CD4-positive, alpha-beta T cell treated with Interleukin-2 at 100 ng/mL for 4 hours (primary cell): ENCODE measurements around the gene RNF17.

Experiments used
- DNase-seq: peaks from one replicate; pipeline ENCODE4 v3.0.0-alpha.2; 2020; ENCODE audit warnings: low spot score

The RNF17 gene

DNA sequence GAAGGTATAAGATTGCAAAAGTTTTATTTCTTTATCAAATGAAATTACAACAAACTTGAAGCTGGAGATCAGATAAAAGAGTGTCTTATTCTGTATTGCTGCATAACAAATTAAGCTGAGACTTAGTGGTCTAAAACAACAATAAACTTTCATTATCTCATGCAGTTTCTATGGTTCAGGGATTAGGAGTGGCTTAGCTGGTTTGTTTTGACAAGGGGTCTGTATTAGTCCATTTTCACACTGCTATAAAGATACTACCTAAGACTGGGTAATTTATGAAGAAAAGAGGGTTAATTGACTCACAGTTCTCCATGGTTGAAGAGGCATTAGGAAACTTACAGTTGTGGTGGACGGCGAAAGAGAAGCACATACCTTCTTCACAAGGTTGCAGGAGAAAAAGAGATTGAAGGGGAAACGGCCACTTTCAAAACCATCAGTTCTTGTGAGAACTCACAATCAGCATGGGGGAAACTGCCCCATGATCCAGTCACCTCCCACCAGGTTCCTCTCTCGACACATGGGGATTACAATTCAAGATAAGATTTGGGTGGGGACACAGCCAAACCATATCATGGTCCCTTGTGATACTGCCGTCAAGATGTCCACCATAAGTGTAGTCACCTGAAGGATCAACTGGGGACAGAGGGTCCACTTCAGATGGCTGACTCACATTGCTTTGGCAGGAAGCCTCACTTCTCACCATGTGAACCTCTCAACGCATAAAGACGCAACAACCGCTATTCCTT is 97.8 kb downstream of the RNF17 start:
- DNase-seq: no peak

DNA sequence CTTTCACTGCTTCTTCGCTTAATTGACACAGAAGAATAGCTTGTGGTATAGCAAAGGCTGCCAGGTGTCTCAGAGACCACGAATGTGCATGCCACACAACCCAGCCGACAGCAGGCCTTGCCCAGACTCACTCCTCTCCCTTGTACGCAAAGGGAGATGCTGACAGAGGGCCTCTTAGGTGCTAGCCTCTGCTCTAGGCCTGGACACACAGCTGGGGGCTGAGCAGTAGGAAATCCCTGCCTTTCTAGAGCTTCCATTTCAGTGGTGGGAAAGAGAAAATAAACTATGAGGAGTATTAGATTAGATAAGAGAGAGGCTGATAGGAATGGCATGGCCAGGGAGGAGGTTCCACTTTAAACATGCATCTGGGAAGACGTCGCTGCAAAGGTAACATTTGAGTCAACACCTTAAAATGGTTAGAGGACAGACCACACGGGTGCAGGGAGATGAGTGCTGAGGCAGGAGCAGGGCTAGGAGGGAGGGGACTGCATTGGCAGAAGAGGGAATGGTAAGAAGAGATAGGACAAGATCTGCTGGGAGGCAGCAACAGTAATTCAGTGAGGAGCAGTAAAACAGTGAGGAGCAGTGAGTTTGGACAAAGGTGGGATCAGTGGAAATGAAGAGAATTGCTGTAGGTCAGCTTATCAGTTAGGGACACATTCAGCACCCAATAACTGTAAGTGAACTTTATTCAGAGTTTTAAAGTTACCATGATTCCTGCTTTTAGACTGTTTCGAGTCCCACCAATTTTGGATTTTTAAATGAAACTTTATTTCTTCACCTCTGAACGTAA is 100.0 kb downstream of the RNF17 start:
- DNase-seq: no peak

DNA sequence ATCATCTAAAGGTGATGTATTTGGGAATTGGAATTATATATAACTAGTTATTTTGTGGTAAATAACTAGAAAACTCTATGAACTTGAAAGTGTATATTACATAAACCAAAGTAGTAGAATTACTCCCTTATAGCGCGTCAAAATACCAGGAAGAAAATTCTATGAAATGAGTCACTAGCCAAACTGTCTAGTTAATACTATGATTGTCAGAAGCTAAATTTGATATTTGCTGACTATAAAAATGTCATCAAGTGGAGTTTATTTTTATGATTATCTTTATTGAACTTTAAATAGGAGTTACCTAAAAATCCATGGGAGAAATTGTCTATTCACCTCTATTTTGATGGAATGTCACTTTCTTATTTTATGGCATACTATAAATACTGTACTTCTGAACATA is 100.6 kb downstream of the RNF17 start:
- no peak for DNase-seq

DNA sequence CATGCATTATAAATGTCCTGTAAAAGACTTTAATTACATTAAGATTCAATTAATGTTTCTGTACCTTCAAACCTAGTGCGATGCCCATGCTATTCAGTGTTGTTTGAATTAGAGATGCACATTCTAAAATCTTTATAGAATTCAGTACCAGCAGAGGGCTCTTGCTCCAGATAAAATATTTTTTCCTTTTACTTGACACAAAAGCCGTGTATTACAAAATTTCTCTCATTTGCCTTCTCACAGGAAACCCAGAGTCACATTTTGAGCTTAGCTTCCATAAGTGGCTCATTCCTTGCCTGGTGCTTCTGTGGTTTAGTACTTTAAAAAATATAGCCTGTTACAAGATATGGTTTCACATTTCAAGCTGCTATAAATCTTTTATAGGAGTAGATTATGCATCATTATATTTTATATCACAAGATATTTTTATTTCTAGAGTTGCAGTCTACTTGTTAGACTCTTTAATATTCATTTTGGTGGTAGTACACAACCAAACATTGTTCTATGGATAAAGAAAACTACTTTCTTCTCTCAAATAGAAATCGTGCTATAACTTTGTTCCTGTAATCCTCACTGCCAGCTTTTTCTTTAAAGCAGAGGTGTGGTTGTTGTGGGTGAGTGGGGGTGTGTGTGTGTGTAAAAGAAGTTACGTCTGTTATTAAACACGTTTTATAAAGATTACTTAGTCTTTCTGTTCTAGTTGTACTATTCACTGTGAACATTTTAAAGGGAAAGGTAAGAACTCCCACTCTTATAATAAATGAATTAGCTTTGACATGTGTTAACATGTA is 101.4 kb downstream of the RNF17 start:
- DNase-seq: no peak

DNA sequence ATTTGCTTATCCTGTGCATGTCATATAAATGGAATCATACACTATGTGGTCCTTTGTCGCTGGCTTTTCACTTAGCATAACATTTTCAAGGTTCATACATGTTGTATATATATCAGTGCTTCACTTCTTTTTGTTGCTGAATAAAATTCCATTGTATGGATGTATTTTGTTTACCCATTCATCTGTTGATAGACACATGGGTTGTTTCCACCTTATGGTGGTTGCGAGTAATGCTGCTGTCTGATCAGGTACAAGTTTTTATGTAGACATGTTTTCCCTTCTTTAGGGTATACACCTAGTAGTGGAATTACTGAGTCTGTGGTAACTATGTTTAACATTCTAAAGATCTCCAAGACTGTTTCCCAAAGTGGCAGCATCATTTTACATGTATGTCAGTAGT is 102.5 kb downstream of the RNF17 start:
- DNase-seq: no peak

DNA sequence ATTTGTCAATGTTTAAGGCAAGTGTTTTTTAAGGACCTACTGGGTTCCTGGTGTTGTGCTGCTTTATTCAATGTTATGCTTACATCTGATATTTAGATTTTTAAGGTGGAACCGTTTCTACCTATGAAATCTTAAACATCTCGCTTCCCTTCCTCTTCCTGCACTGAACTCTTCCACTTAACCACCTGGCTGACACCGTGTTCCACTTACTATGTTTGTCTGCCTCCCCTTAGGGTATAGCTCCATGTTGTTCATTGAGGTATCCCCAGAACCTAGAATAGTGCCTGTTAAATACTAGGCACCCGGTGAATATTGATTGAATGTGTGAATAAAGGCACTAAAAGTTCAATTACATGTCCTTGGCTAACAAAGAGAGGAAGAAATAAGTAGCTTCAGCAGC is 104.9 kb downstream of the RNF17 start:
- DNase-seq: no peak

DNA sequence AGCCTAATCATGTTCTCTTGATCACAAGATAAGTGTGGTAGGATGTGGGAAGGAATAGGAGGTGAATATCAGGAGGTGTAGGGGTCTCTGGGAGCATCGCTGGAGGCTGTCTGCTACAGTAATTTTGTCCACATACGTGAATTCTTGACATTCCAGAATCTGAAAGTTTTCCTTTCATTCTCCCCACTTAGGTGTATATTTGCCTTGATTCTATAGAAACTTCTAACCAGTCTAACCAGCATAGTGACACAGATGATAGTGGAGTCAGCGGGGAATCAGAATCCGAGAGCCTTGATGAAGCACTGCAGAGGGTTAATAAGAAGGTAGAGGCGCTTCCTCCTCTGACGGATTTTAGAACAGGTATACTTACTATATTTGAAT is 106.4 kb downstream of the RNF17 start:
- DNase-seq: no peak

DNA sequence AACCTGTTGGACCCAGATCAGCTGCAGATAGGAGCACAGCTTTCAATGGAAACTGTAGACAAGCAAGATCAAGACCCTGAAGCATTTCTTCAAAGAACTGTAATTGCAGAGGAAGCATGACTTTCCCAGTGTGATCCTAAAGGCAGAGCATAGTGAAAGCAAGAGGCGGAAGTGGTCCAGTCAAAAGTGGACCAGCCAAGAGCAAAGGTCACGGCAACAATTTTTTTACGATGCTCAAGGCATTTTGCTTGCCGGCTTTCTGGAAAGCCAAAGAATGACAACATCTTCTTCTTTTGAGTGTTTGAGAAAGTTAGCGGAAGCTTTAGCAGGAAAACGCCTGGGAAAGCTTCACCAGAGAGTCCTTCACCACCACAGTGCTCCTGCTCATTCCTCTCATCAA is 111.6 kb downstream of the RNF17 start:
- DNase-seq: no peak

DNA sequence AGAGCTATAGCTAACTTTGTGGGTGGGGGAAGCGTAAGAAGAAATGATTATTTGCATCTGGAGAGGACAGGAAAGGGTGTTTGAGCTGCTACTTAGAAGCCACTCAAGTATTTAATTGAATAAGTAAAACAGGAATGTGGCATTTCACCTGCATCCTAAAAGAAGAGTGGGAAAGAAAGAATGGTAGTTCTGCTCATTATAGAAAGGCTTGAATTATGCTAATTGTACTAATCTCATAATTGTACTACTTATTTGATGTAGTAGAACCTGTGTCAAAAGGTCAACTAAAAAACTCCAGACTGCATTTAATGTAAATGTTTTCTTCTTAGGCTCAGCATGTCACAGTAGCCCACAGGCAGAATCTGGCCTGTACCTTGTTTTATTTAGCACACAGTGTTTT is 113.6 kb downstream of the RNF17 start:
- DNase-seq: no peak

DNA sequence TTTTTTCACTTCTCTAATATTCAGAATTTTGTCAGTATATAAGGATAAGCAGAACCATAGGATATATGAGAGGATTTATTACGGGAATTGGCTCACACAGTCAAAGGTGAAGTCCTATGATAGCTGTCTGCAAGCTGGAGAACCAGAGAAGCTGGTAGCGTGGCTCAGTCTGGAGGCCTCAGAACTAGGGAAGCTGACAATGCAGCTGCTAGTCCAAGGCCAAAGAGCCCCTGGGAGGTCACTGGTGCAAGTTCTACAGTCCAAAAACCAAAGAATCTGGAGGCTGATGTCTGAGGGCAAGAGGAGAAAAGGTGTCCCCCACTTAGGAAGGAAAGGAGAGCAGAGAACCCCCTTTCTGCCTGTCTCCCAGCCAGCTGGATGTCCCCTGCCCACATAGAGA is 114.4 kb downstream of the RNF17 start:
- no peak for DNase-seq

DNA sequence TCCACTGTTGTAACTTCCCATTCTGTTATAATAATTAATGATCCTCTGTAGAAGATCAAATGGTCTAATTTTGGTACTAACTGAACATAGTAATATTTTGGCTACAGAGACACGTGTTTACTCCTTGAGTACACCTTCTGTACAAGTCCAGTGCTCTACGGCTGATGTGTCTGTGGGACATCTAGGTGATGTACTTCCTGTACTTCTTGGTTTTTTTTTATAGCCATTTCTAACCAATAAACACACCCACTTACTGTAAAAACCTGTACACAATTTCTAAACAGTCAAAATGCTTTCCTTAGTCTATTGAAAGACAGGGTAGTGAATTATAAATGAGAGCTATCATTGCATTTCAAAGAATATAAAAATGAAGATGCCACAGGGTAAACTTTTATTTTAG is 118.7 kb downstream of the RNF17 start:
- no peak for DNase-seq

DNA sequence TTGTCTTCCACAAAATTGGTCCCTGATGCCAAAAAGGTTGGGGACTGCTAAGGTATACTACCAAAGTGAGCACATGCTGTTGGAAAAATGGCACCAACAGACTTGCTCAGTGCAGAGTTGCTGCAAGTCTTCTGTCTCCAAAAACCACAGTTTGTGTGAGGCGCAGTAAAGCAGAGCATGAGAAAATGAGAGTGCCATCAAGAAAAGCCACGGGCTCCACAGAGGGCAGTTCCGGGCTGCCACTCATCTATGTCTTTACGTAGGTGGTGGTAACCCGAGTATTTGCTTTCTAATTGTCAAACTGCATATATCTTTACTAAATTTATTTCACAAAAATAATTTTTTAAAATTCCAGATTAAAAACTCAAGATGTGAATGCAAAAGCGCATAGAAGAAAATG is 123.8 kb downstream of the RNF17 start:
- DNase-seq: no peak

DNA sequence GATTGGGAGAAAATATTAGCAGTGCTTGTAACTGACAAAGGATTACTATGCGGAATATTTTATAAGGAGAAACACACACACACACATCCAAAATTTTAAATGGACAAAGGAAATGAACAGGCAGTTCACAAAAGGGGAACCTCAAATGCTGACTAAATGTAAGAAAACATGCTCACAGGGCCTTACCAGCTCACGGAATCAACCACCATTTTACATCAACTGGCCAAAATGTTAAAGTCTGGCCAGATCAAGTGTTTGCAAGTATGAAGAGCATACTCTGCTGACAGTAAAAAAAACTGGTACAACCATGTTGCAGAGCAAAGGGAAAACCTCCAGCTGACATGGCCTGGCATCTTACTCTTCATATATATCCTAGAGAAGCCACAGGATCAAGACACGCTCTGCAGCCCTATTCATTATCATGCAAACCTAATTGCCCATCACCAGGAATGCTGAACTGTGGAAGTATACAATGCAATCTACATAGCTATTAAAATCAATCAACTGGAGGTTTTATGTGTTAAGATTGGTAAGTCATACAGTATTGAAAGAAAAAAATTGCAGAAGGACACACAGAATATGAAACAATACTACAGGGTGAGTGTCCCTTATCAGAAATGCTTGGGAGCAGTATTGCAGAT is 124.4 kb downstream of the RNF17 start:
- no peak for DNase-seq

DNA sequence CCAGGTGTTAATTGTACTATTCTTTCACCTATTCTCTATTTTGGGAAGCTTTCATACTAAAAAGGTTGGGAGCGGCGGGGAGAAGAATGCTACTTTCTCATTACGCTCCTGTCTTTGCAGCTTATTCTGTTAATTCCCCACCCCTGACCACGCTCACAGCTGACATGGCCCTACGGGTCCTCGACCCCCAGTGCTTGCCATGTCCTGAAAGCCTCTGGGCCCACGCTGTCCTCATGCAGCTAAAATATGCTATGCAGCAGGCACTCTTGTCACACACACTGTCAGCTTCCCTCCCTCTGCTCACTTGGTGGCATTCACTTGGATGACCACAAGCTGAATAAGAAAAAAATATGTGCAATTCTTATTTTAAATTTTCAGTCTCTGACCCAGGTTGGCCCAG is 126.3 kb downstream of the RNF17 start:
- no peak for DNase-seq

DNA sequence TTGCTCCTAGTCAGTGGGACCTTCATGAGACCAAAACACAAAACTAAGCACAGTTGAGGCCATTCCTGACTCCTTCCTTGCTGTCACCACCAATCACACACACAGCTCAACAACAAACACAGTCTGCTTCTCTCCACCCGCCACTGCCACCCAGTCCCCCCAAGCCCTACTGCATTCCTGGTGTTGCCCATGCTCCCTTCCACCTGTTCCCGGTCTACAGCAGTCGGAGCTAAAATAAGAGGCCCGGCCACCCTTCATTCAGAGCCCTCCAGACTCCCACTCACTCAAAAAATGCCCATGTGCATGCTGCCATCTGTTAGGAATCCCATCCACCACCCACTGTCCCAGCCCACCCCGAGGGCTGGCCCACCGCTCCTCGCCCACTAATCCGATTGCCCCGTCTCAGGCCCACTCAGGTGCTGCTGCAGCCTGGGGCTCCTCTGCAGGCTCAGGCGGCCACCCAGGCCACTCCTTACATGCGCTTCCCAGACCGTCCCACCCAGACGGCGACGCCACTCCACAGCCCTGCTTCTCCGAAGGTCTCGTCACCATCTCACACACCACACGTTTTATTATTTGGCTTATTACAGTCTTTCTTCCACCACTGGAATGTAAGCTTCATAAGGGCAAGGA is 127.6 kb downstream of the RNF17 start:
- DNase-seq: no peak

DNA sequence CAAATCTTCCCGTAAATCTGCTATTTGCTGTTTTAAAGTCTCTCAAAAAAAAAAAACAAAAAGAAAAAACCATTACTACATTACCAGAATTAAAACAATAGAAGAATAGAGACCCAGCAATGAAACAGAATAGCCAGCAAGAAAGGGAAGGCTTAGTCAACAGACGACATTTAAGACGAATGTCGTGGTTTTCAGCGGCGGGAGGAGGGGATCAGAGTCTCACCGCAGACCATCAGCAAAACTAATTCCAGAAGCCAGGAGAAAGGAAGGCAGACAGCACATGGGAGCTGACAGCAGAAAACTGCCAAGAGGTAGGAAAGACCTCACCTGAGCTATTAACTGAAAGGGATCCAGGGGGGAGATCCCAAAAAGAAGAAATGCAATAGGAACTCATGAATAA is 128.9 kb downstream of the RNF17 start:
- no peak for DNase-seq

DNA sequence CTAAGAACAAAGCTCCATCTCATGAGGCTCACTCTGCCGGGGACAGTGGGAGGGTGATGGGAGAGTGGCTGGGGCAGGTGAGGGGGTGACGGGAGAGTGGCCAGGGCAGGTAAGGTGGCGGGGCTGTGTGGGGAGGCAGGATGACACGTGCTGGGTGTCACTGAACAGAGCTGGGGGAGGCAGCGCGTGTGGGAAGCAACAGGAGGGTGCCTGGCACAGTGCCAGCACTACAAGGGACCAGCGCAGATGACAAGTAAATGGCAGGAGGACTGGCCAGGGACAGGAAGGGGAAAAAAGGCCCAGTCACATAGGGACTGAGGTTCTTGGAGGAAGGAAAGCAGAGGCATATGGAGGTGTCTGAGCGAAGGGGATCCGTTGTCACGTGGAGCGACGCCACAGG is 129.9 kb downstream of the RNF17 start:
- DNase-seq: no peak

DNA sequence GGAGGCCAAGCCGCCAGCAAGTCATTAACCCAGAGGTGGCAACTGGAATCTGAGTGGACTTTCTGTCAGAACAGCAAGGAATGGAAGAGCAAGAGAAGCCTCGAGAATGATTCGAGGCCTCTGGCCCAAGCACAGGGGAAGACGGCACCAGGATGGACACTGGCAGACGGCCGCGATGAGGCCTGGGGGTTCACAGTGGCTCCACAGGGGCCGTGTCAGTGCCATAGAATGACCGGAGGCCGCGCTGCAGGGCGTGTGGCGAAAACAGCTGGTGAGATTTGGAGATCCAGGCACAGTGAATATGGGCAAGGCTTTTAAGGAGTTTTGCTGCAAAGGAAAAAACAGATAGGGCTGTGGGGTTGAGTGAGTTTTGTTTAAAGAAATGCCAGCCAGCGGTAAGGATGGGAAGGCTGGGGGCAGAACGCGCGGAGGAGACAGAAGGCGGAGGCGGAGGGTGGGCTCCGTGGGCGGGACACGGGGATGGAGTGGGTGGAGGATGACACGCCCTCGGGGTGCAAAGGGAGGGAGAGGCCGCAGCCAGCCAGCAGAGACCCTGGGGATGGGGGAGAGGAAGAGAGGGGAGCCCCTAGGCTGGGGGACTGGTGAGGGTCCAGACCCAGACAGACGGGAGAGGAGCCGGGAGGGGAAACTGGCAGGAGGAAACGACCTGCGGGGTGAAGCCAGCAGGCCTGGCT is 130.5 kb downstream of the RNF17 start:
- no peak for DNase-seq

DNA sequence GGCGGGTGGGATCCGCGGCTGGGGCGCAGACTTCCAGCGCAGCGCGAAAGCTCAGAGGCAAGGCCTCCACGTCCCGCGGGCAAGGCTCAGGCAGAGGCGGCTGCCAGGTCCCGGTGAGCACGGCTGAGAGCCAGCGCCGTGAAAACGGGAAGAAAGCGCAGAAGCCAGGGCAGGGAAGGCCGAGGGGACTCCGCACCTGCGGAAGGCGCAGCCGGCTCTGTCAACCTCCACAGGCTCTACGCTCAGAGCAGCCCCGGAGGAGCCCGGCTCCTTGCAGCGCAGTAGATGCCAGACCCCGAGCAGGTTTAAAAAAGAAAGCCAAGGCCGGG is 131.0 kb downstream of the RNF17 start:
- no peak for DNase-seq

DNA sequence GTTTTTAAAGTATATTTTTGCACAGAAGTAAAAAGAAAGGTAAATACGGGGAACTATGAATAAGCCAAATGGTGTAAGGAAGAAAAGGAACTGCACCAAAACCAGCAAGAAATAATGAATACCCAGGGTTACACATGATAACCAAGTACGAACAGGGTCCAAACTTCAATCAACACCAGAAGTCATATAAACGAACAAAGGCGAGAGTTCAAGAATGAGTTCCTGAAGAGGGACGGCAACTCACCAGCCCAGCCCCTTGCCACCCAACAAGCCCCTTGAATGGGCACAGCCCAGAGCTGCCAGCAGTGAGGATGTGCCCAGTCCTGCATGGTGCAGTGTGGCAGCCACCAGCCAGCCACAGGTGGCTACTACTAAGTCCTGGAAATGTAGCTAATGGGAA is 132.1 kb downstream of the RNF17 start:
- no peak for DNase-seq

DNA sequence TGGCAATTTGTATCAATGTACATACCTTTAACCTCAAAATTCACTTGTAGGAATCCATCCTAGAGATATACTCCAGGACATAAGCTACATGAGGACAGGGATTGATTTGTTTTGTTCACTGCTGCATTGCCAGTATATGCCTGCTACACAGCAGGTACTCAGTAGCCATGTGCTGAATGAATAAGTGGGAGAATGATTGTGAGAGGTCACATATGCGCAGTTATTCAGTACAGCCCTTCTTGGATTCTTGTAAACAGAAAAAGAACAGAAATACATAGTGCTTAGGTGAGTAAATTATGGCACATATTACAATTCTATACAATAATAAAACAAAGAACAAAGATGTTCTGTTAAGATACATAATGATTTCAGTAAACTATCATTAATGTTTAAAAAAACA is 133.3 kb downstream of the RNF17 start:
- no peak for DNase-seq

DNA sequence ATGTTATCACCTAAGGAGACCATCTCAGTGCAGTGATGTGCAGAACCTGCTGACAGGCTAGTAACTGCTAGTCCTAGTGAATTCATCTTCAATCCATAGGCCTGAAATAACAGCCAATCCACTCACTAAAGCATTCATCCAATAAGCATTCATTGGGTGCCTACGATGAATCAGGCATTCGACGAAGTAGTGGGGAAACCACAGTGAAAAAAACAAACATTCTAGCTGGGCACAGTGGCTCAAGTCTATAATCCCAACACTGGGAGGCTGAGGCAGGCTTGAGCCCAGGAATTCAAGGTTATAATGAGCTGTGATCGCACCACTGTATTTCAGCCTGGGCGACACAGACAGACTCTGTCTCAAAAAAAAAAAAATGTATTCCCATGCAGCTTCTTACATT is 135.6 kb downstream of the RNF17 start:
- no peak for DNase-seq
